IMR-90 (cell line): ENCODE results near the gene OR2F1. TPM values are rescaled to one million over a fixed set of nuclear protein-coding genes. Genes with fewer than 3 reads are reported as not detected.

Experiments
- ATAC-seq: fragments of 200-7000 bp; cut with Tn5 transposase; 2 replicates; pipeline ENCODE4 v1.9.1; 2020; ENCODE audit warnings: low read depth, mild to moderate bottlenecking, moderate library complexity
- BruUV-seq: library from RNA; stranded (reverse); fragments of 400-500 nt; replicated peaks from 2 replicates; lab custom pipeline; 2021; lab: Mats Ljungman, UMichigan
- CTCF ChIA-PET: fragments of 300-600 bp; formaldehyde crosslinking; extraction: SDS; loops from one replicate; lab custom pipeline; 2021; ENCODE audit warnings: antibody characterized with exemption; lab: Yijun Ruan, JAX
- POLR2A ChIA-PET: fragments of 300-600 bp; sonication (Branson Sonifier 250); formaldehyde crosslinking; loops from one replicate; lab custom pipeline; 2022; ENCODE audit warnings: antibody characterized with exemption; ENCODE audit not compliant: unreplicated experiment; lab: Charles Lee
- DNase-seq: peaks from one replicate; pipeline ENCODE4 v3.0.0; 2013
- H2AFZ ChIP-seq: replicated peaks from 2 replicates; pipeline ENCODE3; 2013; ENCODE audit warnings: low read length, mild to moderate bottlenecking; ENCODE audit not compliant: poor library complexity
- H2AK5ac ChIP-seq: 2 replicates; pipeline ENCODE4 v1.6.1; 2013; ENCODE audit warnings: low read depth, low read length, inconsistent platforms
- H2AK9ac ChIP-seq: replicated peaks from 2 replicates; pipeline ENCODE3; 2013; ENCODE audit warnings: mild to moderate bottlenecking, low read depth, low read length, moderate library complexity; ENCODE audit not compliant: poor library complexity
- H2BK120ac ChIP-seq: 2 replicates; pipeline ENCODE4 v1.6.1; 2013; ENCODE audit warnings: low read depth, low read length, inconsistent platforms
- H2BK15ac ChIP-seq: 3 replicates; pipeline ENCODE4 v1.6.1; 2013; ENCODE audit warnings: low read depth, low read length, inconsistent platforms
- H2BK20ac ChIP-seq: 2 replicates; pipeline ENCODE4 v1.6.1; 2013; ENCODE audit warnings: low read depth, mild to moderate bottlenecking, inconsistent platforms, low read length, moderate library complexity
- H2BK5ac ChIP-seq: 2 replicates; pipeline ENCODE4 v1.6.1; 2013; ENCODE audit warnings: mild to moderate bottlenecking, low read depth, low read length, inconsistent platforms; ENCODE audit not compliant: poor library complexity, severe bottlenecking
- H3K14ac ChIP-seq: replicated peaks from 2 replicates; pipeline ENCODE4 v1.6.1; 2013; ENCODE audit warnings: low read depth, low read length, inconsistent platforms
- H3K18ac ChIP-seq: 2 replicates; pipeline ENCODE4 v1.6.1; 2013; ENCODE audit warnings: low read depth, low read length, control low read depth
- H3K23ac ChIP-seq: 2 replicates; pipeline ENCODE4 v1.6.1; 2013; ENCODE audit warnings: low read depth, low read length, inconsistent platforms
- H3K27ac ChIP-seq: 2 replicates; pipeline ENCODE4 v1.5.1; 2013; ENCODE audit warnings: mild to moderate bottlenecking, control low read depth, low read length; ENCODE audit not compliant: insufficient read depth
- H3K27me3 ChIP-seq: 2 replicates; pipeline ENCODE4 v1.6.1; 2013; ENCODE audit warnings: low read length; ENCODE audit not compliant: control insufficient read depth, insufficient read depth
- H3K36me3 ChIP-seq: 2 replicates; pipeline ENCODE4 v1.6.1; 2013; ENCODE audit warnings: low read length, mixed read lengths; ENCODE audit not compliant: control insufficient read depth, insufficient read depth
- H3K4ac ChIP-seq: 2 replicates; pipeline ENCODE4 v1.6.1; 2013; ENCODE audit warnings: low read depth, low read length, inconsistent platforms
- H3K4me1 ChIP-seq: 2 replicates; pipeline ENCODE4 v1.6.1; 2013; ENCODE audit warnings: low read length, mixed read lengths; ENCODE audit not compliant: control insufficient read depth, insufficient read depth
- H3K4me2 ChIP-seq: 2 replicates; pipeline ENCODE4 v1.6.1; 2013; ENCODE audit warnings: low read depth, mild to moderate bottlenecking, control low read depth, low read length, moderate library complexity
- H3K4me3 ChIP-seq: 2 replicates; pipeline ENCODE4 v1.5.1; 2013; ENCODE audit warnings: low read depth, mild to moderate bottlenecking, control low read depth, low read length, moderate library complexity; ENCODE audit not compliant: insufficient read depth
- H3K56ac ChIP-seq: 2 replicates; pipeline ENCODE4 v1.6.1; 2013; ENCODE audit warnings: low read length, inconsistent platforms; ENCODE audit not compliant: insufficient read depth; ENCODE audit errors: extremely low read depth
- H3K79me1 ChIP-seq, 2 experiments: 2 replicates each; pipeline ENCODE4 v1.6.1; 2013; ENCODE audit warnings: low read length in 2 of 2, inconsistent platforms in 1 of 2, low read depth in 1 of 2
- H3K9ac ChIP-seq: 2 replicates; pipeline ENCODE4 v1.6.1; 2013; ENCODE audit warnings: low read depth, low read length, control low read depth
- H3K9me1 ChIP-seq: 2 replicates; pipeline ENCODE4 v1.6.1; 2013; ENCODE audit warnings: low read length, inconsistent platforms; ENCODE audit not compliant: insufficient read depth
- H3K9me3 ChIP-seq: 2 replicates; pipeline ENCODE4 v1.6.1; 2013; ENCODE audit warnings: low read length; ENCODE audit not compliant: control insufficient read depth, insufficient read depth
- H4K20me1 ChIP-seq: 2 replicates; pipeline ENCODE4 v1.6.1; 2013; ENCODE audit warnings: low read length, inconsistent platforms; ENCODE audit not compliant: insufficient read depth
- H4K5ac ChIP-seq: 2 replicates; pipeline ENCODE4 v1.6.1; 2013; ENCODE audit warnings: mild to moderate bottlenecking, low read depth, low read length, control low read depth
- H4K8ac ChIP-seq, 2 experiments: 2 replicates each; pipeline ENCODE4 v1.6.1; 2013; ENCODE audit warnings: low read depth in 2 of 2, low read length in 2 of 2, control low read depth in 1 of 2, inconsistent platforms in 1 of 2
- H4K91ac ChIP-seq: 2 replicates; pipeline ENCODE4 v1.6.1; 2013; ENCODE audit warnings: low read depth, low read length, inconsistent platforms; ENCODE audit not compliant: insufficient read depth
- BHLHE40 ChIP-seq: fragments of 150-350 bp; IDR thresholded peaks from 2 replicates; pipeline ENCODE4 v1.6.1; 2016; ENCODE audit warnings: mild to moderate bottlenecking, low read depth, low read length
- CEBPB ChIP-seq: IDR thresholded peaks from 2 replicates; pipeline ENCODE4 v1.6.1; 2012; ENCODE audit warnings: low read depth, low read length, improper control_type of control experiment
- CHD1 ChIP-seq: IDR thresholded peaks from 2 replicates; pipeline ENCODE4 v1.6.1; 2012; ENCODE audit warnings: low read depth, low read length, improper control_type of control experiment
- CTCF ChIP-seq: conservative IDR thresholded peaks from 2 replicates; pipeline ENCODE4 v1.5.1; 2012; ENCODE audit warnings: mild to moderate bottlenecking, low read depth, low read length, improper control_type of control experiment
- ELK1 ChIP-seq: fragments of 150-350 bp; IDR thresholded peaks from 2 replicates; pipeline ENCODE4 v1.6.1; 2016; ENCODE audit warnings: low read depth, mild to moderate bottlenecking, low read length, moderate library complexity, borderline replicate concordance
- FOS ChIP-seq: fragments of 150-350 bp; IDR thresholded peaks from 2 replicates; pipeline ENCODE4 v1.6.1; 2016; ENCODE audit warnings: low read depth, low read length
- MAFK ChIP-seq: IDR thresholded peaks from 2 replicates; pipeline ENCODE4 v1.6.1; 2012; ENCODE audit warnings: low read depth, low read length, improper control_type of control experiment
- MAZ ChIP-seq: IDR thresholded peaks from 2 replicates; pipeline ENCODE4 v1.6.1; 2012; ENCODE audit warnings: low read depth, mild to moderate bottlenecking, low read length, improper control_type of control experiment, moderate library complexity, borderline replicate concordance
- MXI1 ChIP-seq: IDR thresholded peaks from 2 replicates; pipeline ENCODE4 v1.6.1; 2012; ENCODE audit warnings: low read depth, mild to moderate bottlenecking, low read length, moderate library complexity, borderline replicate concordance
- NFE2L2 ChIP-seq: fragments of 150-350 bp; IDR thresholded peaks from 2 replicates; pipeline ENCODE4 v1.6.1; 2016; ENCODE audit warnings: low read depth, mild to moderate bottlenecking, low read length
- POLR2A ChIP-seq: IDR thresholded peaks from 2 replicates; pipeline ENCODE4 v1.6.1; 2012; ENCODE audit warnings: mild to moderate bottlenecking, low read depth, low read length
- RAD21 ChIP-seq: IDR thresholded peaks from 2 replicates; pipeline ENCODE4 v1.6.1; 2012; ENCODE audit warnings: low read length, improper control_type of control experiment
- RCOR1 ChIP-seq: IDR thresholded peaks from 2 replicates; pipeline ENCODE4 v1.6.1; 2012; ENCODE audit warnings: mild to moderate bottlenecking, low read length, improper control_type of control experiment; ENCODE audit not compliant: insufficient replicate concordance
- RFX5 ChIP-seq: IDR thresholded peaks from 2 replicates; pipeline ENCODE4 v1.8.0; 2012; ENCODE audit warnings: low read depth, mild to moderate bottlenecking, low read length, moderate library complexity
- SMC3 ChIP-seq: fragments of 150-350 bp; IDR thresholded peaks from 2 replicates; pipeline ENCODE4 v1.6.1; 2016; ENCODE audit warnings: low read depth, mild to moderate bottlenecking, antibody characterized with exemption, low read length, moderate library complexity
- WGBS, 2 experiments: methylation state at CpG; one replicate each; pipeline versions ENCODE4 v1.1.5 to v1.1.7; 2013; ENCODE audit warnings: missing lambda C conversion rate in 2 of 2; ENCODE audit not compliant: insufficient read length in 1 of 2; ENCODE audit errors: extremely low coverage in 2 of 2; 5-methylcytosine and 5-hydroxymethylcytosine counted together
- dilution Hi-C: fragments of 300-500 bp; cut with HindIII; formaldehyde crosslinking; loops from one replicate; pipeline ENCODE4 v1.14.3; 2018; ENCODE audit warnings: low sequenced_read_pairs; ENCODE audit not compliant: unreplicated experiment
- in situ Hi-C: fragments of 300-500 bp; cut with MboI; formaldehyde crosslinking; loops from 3 replicates; pipeline ENCODE4 v1.14.3; 2019; ENCODE audit warnings: low sequenced_read_pairs, inconsistent platforms, mixed read lengths
- intact Hi-C: fragments of 100-400 bp; cut with micrococcal nuclease; formaldehyde crosslinking; loops from 2 replicates; pipeline ENCODE4 v1.10.0; 2022
- polyA plus RNA-seq, 3 experiments: library from polyadenylated mRNA; depleted of rRNA; stranded (reverse); fragments of >200 nt; gene quantifications; 2 replicates each; pipeline ENCODE4 v1.2.3, GENCODE V29; 2012; ENCODE audit warnings: low replicate concordance in 1 of 3
- total RNA-seq: library from RNA; depleted of rRNA; stranded (reverse); fragments of >200 nt; gene quantifications from 2 replicates; pipeline ENCODE4 v1.2.3, GENCODE V29; 2012
- TF ChIP-seq, protein P1 (sequence below): fragments of 150-350 bp; IDR thresholded peaks from 2 replicates; pipeline ENCODE4 v1.6.1; 2017; ENCODE audit warnings: mild to moderate bottlenecking, antibody characterized with exemption, low read length, low read depth

OR2F1 gene
- total and polyA plus RNA-seq, 2 of the 4 experiments (the other 2 are of a cell fraction), result not detected

DNA sequence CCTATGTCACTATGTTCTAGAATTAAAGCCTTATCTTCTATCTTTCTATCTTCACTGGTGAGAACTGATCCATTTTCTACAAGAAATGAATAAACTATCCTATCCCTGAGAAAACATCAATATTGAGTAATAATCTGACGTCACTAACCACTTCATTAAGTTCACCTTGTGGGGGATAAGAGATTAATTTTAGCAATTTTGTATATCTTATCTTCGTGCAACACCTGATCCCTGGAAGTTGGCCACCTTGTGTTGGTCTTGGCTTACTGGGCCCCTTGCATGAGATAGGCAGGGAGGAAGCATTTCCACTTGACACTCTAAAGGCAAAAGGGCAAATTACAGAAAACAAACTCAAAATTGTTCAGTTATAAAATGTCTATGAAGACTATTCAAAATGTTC is 25.4 kb downstream of the OR2F1 start:
- H4K20me1 ChIP-seq, result no peaks in the 10 kb centered on the region
- H2BK5ac ChIP-seq, result no peak overlapping the region
- H3K14ac ChIP-seq, result no peak overlapping the region
- H2BK20ac ChIP-seq, result peak overlapping the region; percentile 69
- H4K91ac ChIP-seq, result 0 out of 2 replicates have a peak overlapping the region, but pooled peaks have one; percentile 15
- H2BK120ac ChIP-seq, result no peak overlapping the region; the same call in 1 of the 2 replicates
- H3K36me3 ChIP-seq, result no peaks in the 10 kb centered on the region
- H2AFZ ChIP-seq, result no peak overlapping the region
- ChIA-PET CTCF (no interaction called here), POLR2A (no interaction called here)
- no peaks in the 10 kb centered on the region for H3K79me1 ChIP-seq
- DNase-seq (no peak), ATAC-seq (no peak)
- no peak overlapping the region for H3K56ac ChIP-seq
- no peak overlapping the region for H2AK9ac ChIP-seq
- no peak overlapping the region for H3K23ac ChIP-seq
- H3K9me3 ChIP-seq, result no peaks in the 10 kb centered on the region
- H3K9ac ChIP-seq, result no peak overlapping the region
- H3K4me1 ChIP-seq, result peaks cover 3% of the 10 kb centered on the region; the same call in 1 of the 2 replicates
- no CpG with 5 or more reads among the region's 2 CpGs for WGBS, 2 experiments
- H3K4ac ChIP-seq, result no peak overlapping the region
- no peaks in the 10 kb centered on the region for H3K9me1 ChIP-seq
- in situ Hi-C loops, result no loop called here
- no peak overlapping the region for H3K4me2 ChIP-seq
- H3K18ac ChIP-seq, result no peak overlapping the region
- TF ChIP-seq MXI1 (no peak), CHD1 (no peak), ELK1 (no peak), RCOR1 (no peak), POLR2A (no peak), BHLHE40 (no peak), MAFK (no peak), NFE2L2 (no peak), MAZ (no peak), RFX5 (no peak), CTCF (no peak), SMC3 (no peak), RAD21 (no peak), FOS (no peak), CEBPB (no peak)
- TF ChIP-seq, protein P1, sequence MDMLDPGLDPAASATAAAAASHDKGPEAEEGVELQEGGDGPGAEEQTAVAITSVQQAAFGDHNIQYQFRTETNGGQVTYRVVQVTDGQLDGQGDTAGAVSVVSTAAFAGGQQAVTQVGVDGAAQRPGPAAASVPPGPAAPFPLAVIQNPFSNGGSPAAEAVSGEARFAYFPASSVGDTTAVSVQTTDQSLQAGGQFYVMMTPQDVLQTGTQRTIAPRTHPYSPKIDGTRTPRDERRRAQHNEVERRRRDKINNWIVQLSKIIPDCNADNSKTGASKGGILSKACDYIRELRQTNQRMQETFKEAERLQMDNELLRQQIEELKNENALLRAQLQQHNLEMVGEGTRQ, result no peak
- H3K27ac ChIP-seq, result no peak overlapping the region; the same call in 1 of the 2 replicates
- peak overlapping the region; percentile 52 for H2AK5ac ChIP-seq
- intact Hi-C loops, result loop anchor here (5.0 kb wide), 1 partner anchor 43 kb away; the partner anchor contains the start of gene OR2F2
- dilution Hi-C loops, result no loop called here
- H3K4me3 ChIP-seq, result no peak overlapping the region
- peak overlapping the region in 1 of 2 experiments; percentile 44; a peak in 1 of 4 replicates for H4K8ac ChIP-seq
- peak overlapping the region; percentile 39; the same call in 2 of the 3 replicates for H2BK15ac ChIP-seq
- BruUV-seq, result no TSS peak
- H3K27me3 ChIP-seq, result no peaks in the 10 kb centered on the region
- H4K5ac ChIP-seq, result no peak overlapping the region
